Neuronal stem cell (in vitro differentiated cells): Measurements from ENCODE around the gene TAPBPL.

Experiments
- DNase-seq: peaks from one replicate; pipeline ENCODE4 v3.0.0-alpha.2; 2013; ENCODE audit warnings: low spot score
- H2AFZ ChIP-seq: one replicate; pipeline ENCODE4 v1.6.1; 2013; ENCODE audit warnings: mild to moderate bottlenecking, low read length, inconsistent platforms
- H2AK5ac ChIP-seq: 2 replicates; pipeline ENCODE4 v1.6.1; 2013; ENCODE audit warnings: low read depth, mild to moderate bottlenecking, inconsistent platforms, low read length, moderate library complexity, mixed read lengths
- H2BK120ac ChIP-seq: 2 replicates; pipeline ENCODE4 v1.6.1; 2013; ENCODE audit warnings: low read depth, mild to moderate bottlenecking, inconsistent platforms, low read length, moderate library complexity, mixed read lengths
- H2BK12ac ChIP-seq: one replicate; pipeline ENCODE4 v1.6.1; 2013; ENCODE audit warnings: low read length, inconsistent platforms
- H2BK15ac ChIP-seq: 2 replicates; pipeline ENCODE4 v1.6.1; 2013; ENCODE audit warnings: mild to moderate bottlenecking, low read length, inconsistent platforms, mixed read lengths
- H2BK5ac ChIP-seq: one replicate; pipeline ENCODE4 v1.6.1; 2013; ENCODE audit warnings: inconsistent platforms, mild to moderate bottlenecking, low read length, moderate library complexity
- H3K14ac ChIP-seq: one replicate; pipeline ENCODE4 v1.6.1; 2013; ENCODE audit warnings: low read length, inconsistent platforms
- H3K18ac ChIP-seq: 2 replicates; pipeline ENCODE4 v1.6.1; 2013; ENCODE audit warnings: low read length, inconsistent platforms
- H3K23ac ChIP-seq: 2 replicates; pipeline ENCODE4 v1.6.1; 2013; ENCODE audit warnings: low read depth, mild to moderate bottlenecking, mixed read lengths, low read length, inconsistent platforms; ENCODE audit not compliant: poor library complexity
- H3K27ac ChIP-seq: replicated peaks from 3 replicates; pipeline ENCODE4 v1.5.1; 2013; ENCODE audit warnings: low read length, inconsistent platforms
- H3K27me3 ChIP-seq, 3 experiments: 2 replicates each; pipeline ENCODE4 v1.6.1; 2013; ENCODE audit warnings: low read length in 3 of 3, mild to moderate bottlenecking in 2 of 3, inconsistent platforms in 1 of 3, low read depth in 1 of 3, mixed read lengths in 1 of 3, moderate library complexity in 1 of 3; ENCODE audit not compliant: control insufficient read depth in 3 of 3, insufficient read depth in 3 of 3
- H3K36me3 ChIP-seq, 2 donors: replicated peaks in 1 of 2; 2 replicates each; pipeline ENCODE4 v1.6.1; 2013; ENCODE audit warnings: low read length in 2 of 2; ENCODE audit not compliant: control insufficient read depth in 2 of 2, insufficient read depth in 2 of 2
- H3K4ac ChIP-seq: 2 replicates; pipeline ENCODE4 v1.6.1; 2013; ENCODE audit warnings: inconsistent platforms, mild to moderate bottlenecking, low read length, moderate library complexity
- H3K4me1 ChIP-seq, 2 donors: 1 replicate in 1 of 2; 2 replicates in 1 of 2; pipeline ENCODE4 v1.6.1; 2013; ENCODE audit warnings: low read length in 2 of 2, low read depth in 1 of 2; ENCODE audit not compliant: control insufficient read depth in 2 of 2, insufficient read depth in 1 of 2
- H3K4me2 ChIP-seq: one replicate; pipeline ENCODE4 v1.6.1; 2013; ENCODE audit warnings: mild to moderate bottlenecking, low read length, inconsistent platforms; ENCODE audit not compliant: insufficient read depth, poor library complexity, severe bottlenecking
- H3K4me3 ChIP-seq, 2 donors: 2 replicates each; pipeline ENCODE4 v1.5.1; 2013; ENCODE audit warnings: low read length in 2 of 2, mild to moderate bottlenecking in 2 of 2, inconsistent platforms in 1 of 2, moderate library complexity in 1 of 2
- H3K79me1 ChIP-seq: one replicate; pipeline ENCODE4 v1.6.1; 2013; ENCODE audit warnings: low read depth, mild to moderate bottlenecking, inconsistent platforms, low read length, moderate library complexity
- H3K9ac ChIP-seq: one replicate; pipeline ENCODE4 v1.6.1; 2013; ENCODE audit warnings: mild to moderate bottlenecking, low read depth, low read length, inconsistent platforms; ENCODE audit not compliant: poor library complexity
- H3K9me3 ChIP-seq, 2 donors: replicated peaks in 1 of 2; 2 replicates each; pipeline versions ENCODE3 to v1.6.1; 2013; ENCODE audit warnings: low read length in 2 of 2, mild to moderate bottlenecking in 2 of 2, inconsistent platforms in 1 of 2, low read depth in 1 of 2, mixed read lengths in 1 of 2, moderate library complexity in 1 of 2; ENCODE audit not compliant: control insufficient read depth in 2 of 2, insufficient read depth in 1 of 2
- H4K8ac ChIP-seq: one replicate; pipeline ENCODE4 v1.6.1; 2013; ENCODE audit warnings: low read depth, mild to moderate bottlenecking, inconsistent platforms, low read length, moderate library complexity
- H4K91ac ChIP-seq: one replicate; pipeline ENCODE4 v1.6.1; 2013; ENCODE audit warnings: low read length, low read depth, mild to moderate bottlenecking, inconsistent platforms; ENCODE audit not compliant: poor library complexity
- WGBS, 2 donors: extraction: QIAGEN DNeasy Blood & Tissue Kit; methylation state at CpG; one replicate each; pipeline ENCODE4 v1.1.7; 2013; ENCODE audit warnings: missing lambda C conversion rate in 2 of 2, mixed read lengths in 1 of 2; ENCODE audit not compliant: insufficient read length in 2 of 2, insufficient replicate concordance in 1 of 2; ENCODE audit errors: extremely low coverage in 2 of 2; 5-methylcytosine and 5-hydroxymethylcytosine counted together

TAPBPL gene

GRCh38 chr12:6424008-6424347 is 27.9 kb upstream of the TAPBPL start:
- Histone ChIP-seq H2BK120ac (no peak overlapping the region), H3K4me1 (peaks cover 1 to 4% of the 10 kb centered on the region in 2 donors), H3K27ac (no peak overlapping the region), H4K91ac (no peak overlapping the region), H3K18ac (peak overlapping the region; percentile 20), H3K36me3 (no peaks in the 10 kb centered on the region), H3K4me2 (no peak overlapping the region), H3K9ac (no peak overlapping the region), H2AK5ac (no peak overlapping the region), H3K23ac (no peak overlapping the region), H3K27me3 (no peaks in the 10 kb centered on the region), H2BK5ac (no peak overlapping the region), H3K9me3 (no peaks in the 10 kb centered on the region), H4K8ac (no peak overlapping the region), H3K4ac (no peak overlapping the region), H3K79me1 (no peaks in the 10 kb centered on the region), H2BK15ac (no peak overlapping the region), H3K14ac (no peak overlapping the region), H3K4me3 (no peak overlapping the region), H2BK12ac (no peak overlapping the region), H2AFZ (peak overlapping the region; percentile 72)
- no CpG with 5 or more reads among the region's 6 CpGs for WGBS, 2 donors
- no peak for DNase-seq

DNA sequence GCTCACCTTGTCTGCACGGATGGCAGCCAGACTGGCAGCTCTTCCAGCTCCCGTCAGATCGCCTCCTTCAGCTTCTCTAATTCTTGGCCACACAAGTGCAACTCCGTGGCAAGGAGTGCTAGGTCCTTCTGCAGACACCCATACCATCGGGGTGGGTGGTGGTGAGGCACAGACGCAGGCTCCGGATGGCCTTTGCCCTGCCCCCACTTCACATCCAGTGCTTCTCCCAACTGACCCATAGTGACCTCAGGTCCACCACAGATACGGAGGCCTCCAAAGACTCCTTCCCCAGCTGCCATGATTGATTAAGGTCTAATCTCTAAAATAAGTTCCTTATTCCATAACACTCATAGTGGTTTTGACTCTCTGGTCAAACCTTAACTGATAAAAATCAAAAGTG is 27.0 kb upstream of the TAPBPL start:
- Histone ChIP-seq H3K27ac (no peak overlapping the region), H3K4ac (no peak overlapping the region), H2BK120ac (no peak overlapping the region), H2AK5ac (peak overlapping the region; percentile 51), H4K8ac (no peak overlapping the region), H3K4me1 (peaks cover 1 to 4% of the 10 kb centered on the region in 2 donors), H3K9me3 (no peaks in the 10 kb centered on the region), H2BK12ac (no peak overlapping the region), H4K91ac (no peak overlapping the region), H2BK15ac (no peak overlapping the region), H3K4me3 (no peak overlapping the region), H3K14ac (no peak overlapping the region), H3K36me3 (no peaks in the 10 kb centered on the region), H3K23ac (no peak overlapping the region), H3K79me1 (no peaks in the 10 kb centered on the region), H3K18ac (peak overlapping the region; percentile 40), H2AFZ (no peak overlapping the region), H2BK5ac (no peak overlapping the region), H3K27me3 (no peaks in the 10 kb centered on the region), H3K4me2 (no peak overlapping the region), H3K9ac (no peak overlapping the region)
- DNase-seq, result no peak
- no CpG with 5 or more reads among the region's 8 CpGs for WGBS, 2 donors

DNA sequence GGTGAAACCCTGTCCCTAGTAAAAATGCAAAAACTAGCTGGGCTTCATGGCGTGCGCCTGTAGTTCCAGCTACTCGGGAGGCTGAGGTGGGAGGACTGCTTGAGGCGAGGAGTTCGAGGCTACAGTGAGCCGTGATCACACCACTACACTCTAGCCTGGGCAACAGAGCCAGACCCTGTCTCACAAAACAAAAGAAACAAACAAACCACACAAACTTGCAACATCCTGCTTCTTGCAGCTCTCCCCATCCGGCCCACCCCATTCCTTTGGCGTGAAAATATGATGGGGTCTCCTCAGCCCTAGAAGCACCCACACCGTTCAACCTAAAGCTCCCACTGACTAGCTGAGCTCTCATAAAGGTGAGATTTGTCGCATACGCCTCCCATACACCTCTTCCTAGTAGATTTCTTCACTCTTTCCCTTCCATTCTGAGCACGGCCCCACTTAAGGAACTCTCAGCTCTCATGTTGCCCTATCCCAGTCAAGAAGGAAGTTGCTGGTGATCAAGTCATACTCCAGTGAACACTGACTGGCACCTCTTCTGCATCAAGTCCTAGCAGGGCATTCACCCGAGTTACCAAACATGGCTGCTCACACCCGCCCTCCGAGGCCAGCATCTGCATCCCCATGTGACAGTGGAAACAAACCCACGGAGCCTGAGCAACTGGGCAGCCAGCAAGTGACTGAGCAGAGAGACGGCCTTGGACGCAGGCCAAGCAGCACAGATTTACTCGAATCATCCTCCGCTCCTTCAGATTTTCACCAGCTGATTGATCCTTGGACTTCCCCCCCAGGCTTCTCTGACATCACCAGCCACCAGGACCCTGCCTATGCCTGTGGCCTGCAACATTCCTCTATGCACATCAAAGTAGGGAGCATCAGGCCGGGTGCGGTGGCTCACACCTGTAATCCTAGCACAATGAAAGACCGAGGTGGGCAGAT is 26.0 kb upstream of the TAPBPL start:
- H3K4me1 ChIP-seq, result peaks cover 8 to 13% of the 10 kb centered on the region in 2 donors
- peak overlapping the region; percentile 8 for H2AFZ ChIP-seq
- H3K9ac ChIP-seq, result no peak overlapping the region
- H2AK5ac ChIP-seq, result no peak overlapping the region
- H3K4me2 ChIP-seq, result no peak overlapping the region
- no peak overlapping the region for H4K8ac ChIP-seq
- H3K27ac ChIP-seq, result no peak overlapping the region
- no peak overlapping the region for H3K4ac ChIP-seq
- H3K27me3 ChIP-seq, result no peaks in the 10 kb centered on the region
- DNase-seq, result no peak
- no peaks in the 10 kb centered on the region for H3K36me3 ChIP-seq
- H3K14ac ChIP-seq, result no peak overlapping the region
- WGBS, 2 donors, result no CpG with 5 or more reads among the region's 23 CpGs
- no peaks in the 10 kb centered on the region for H3K9me3 ChIP-seq
- no peak overlapping the region for H2BK15ac ChIP-seq
- H4K91ac ChIP-seq, result no peak overlapping the region
- H2BK120ac ChIP-seq, result no peak overlapping the region
- H3K23ac ChIP-seq, result peak overlapping the region; percentile 80
- no peaks in the 10 kb centered on the region for H3K79me1 ChIP-seq
- peak overlapping the region; percentile 35 for H2BK12ac ChIP-seq
- no peak overlapping the region for H2BK5ac ChIP-seq
- H3K18ac ChIP-seq, result peak overlapping the region; percentile 40
- no peak overlapping the region for H3K4me3 ChIP-seq

GRCh38 chr12:6426882-6427671 is 24.8 kb upstream of the TAPBPL start:
- Histone ChIP-seq H3K14ac (no peak overlapping the region), H3K4ac (no peak overlapping the region), H2AK5ac (no peak overlapping the region), H2BK15ac (no peak overlapping the region), H2BK120ac (no peak overlapping the region), H4K91ac (no peak overlapping the region), H3K27ac (no peak overlapping the region), H3K9me3 (no peaks in the 10 kb centered on the region), H3K27me3 (no peaks in the 10 kb centered on the region), H3K4me1 (peaks cover 8 to 15% of the 10 kb centered on the region in 2 donors), H2BK5ac (no peak overlapping the region), H3K36me3 (no peaks in the 10 kb centered on the region), H3K9ac (no peak overlapping the region), H3K4me3 (no peak overlapping the region), H2AFZ (peak overlapping the region; percentile 87), H2BK12ac (no peak overlapping the region), H4K8ac (no peak overlapping the region), H3K4me2 (no peak overlapping the region), H3K18ac (no peak overlapping the region), H3K79me1 (no peaks in the 10 kb centered on the region), H3K23ac (no peak overlapping the region)
- no CpG with 5 or more reads among the region's 14 CpGs for WGBS, 2 donors
- no peak for DNase-seq
